GM21381 (cell line): Measurements from ENCODE around the gene LRIG1.

Source experiments
- ATAC-seq: cut with Tn5 transposase; IDR thresholded peaks from one replicate; pipeline ENCODE4 v1.9.1; 2021; ENCODE audit warnings: mild to moderate bottlenecking, moderate library complexity; ENCODE audit not compliant: unreplicated experiment

The LRIG1 gene

GRCh38 chr3:66489115-66489514 is 11.7 kb downstream of the LRIG1 start:
- ATAC-seq = no peak

- no peak for ATAC-seq
Measured at GRCh38 chr3:66488492-66488891, 12.3 kb downstream of the LRIG1 start.

GRCh38 chr3:66487465-66487864 is 13.4 kb downstream of the LRIG1 start:
- no peak for ATAC-seq

DNA sequence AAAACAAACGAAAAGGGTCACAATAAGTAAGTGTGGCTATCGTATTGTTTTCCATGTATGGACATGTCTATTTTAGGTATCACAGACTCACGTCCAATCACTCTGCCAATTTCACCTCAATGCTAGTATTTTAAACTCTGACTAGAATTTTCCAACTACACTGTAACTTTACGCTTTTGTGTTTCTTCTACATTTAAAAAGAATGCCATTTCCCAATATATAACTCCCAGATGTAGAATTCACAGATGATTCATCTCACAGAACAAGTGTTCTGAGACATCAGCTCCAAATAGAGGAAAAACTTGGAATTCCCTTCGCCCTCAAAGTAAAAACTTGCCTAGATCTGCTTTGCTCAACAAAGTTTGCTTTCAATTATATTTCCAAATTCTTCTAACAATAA is 14.2 kb downstream of the LRIG1 start:
- no peak for ATAC-seq

DNA sequence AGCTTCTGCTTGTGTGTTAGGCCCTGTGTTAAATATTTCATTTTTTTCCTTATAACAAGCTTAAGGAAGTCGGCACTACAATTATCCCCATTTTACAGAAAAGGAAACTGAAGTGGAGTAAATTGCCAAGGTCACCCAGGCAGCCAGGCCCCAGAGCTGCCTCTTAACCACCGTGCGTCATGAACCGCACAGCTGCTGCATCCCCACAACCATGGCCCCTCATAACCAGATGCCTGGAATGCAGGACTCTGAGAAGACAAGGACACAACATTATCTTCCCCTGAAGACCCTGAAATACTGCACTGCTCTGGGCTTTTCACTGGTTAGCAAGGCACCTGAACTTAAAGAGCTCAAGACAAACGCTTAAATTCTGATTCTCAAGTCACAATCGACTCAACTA is 14.6 kb downstream of the LRIG1 start:
- no peak for ATAC-seq

DNA sequence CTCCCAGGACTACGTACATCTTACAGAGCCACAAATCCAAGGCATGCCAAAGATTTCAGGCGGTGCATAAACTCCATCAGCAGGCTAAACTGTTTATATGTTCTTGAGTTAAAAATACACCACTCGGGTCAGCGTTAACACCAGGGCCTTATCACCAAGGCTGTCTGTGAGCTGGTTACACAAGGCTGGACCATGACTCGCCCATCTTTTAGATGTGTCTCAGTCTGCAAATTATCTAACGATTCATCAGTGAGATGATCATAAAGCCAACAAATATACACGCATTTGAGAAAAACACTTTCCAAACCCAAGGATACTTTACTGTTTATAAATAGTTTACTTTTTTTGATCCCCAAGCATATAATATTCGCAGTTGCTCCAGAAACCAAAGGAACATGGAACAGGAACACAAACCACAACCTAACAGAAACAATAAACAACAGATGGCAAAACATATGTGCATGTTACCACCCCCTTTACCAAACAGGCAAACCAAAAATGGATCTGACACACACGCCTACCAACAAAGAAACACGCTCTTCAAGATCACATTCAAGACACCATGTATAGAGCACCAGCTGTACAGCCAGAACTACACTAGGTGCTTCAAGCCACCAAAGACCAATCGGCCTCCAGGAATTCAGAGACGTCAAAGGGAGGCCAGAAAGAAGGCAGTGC is 15.4 kb downstream of the LRIG1 start:
- ATAC-seq = no peak

GRCh38 chr3:66484106-66484844 is 16.5 kb downstream of the LRIG1 start:
- ATAC-seq = no peak

DNA sequence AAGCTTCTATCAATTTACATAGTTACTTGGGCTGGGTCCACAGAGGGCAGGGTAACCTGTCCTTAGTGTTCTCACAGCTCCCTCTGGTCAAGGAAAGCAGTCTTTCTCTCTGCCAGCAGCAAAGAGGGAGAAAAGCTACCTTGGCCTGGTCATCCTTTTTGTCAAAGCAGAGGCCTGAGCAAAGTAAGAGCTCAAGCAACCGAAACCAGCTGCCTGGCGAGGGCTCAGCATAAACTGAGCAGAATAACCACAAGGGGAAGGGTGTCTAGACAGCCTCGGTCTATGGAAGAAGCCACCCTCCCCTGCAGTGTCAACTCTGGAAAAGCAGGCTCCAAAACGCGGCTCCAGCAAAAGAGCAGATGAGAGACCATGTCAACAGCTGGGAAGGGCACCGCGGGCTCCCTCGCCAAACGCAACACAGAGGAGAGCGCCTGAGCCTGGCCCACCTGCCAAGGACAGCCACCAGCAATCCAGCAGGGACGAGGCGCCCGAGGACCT is 17.4 kb downstream of the LRIG1 start:
- peak; percentile 45 for ATAC-seq

- ATAC-seq = no peak
Measured at GRCh38 chr3:66483006-66483405, 17.8 kb downstream of the LRIG1 start.

DNA sequence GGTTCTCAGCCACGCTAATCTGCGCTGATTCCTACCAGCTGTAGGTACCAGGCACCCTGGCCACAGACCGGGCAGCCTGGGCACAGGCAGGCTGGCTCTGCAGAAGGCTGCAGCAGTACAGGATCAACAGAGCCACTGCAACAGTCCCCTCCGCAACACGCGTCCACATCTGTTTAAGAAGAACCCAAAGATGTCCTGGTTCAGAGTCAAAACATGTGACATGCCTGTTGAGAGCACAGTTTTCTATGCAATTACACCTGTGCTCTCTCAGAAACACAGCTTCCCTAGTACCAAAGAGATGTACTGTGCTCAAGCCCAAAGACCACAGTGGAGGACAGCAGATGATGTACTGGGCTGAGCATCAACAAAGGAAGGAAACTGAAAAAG is 18.8 kb downstream of the LRIG1 start:
- no peak for ATAC-seq

DNA sequence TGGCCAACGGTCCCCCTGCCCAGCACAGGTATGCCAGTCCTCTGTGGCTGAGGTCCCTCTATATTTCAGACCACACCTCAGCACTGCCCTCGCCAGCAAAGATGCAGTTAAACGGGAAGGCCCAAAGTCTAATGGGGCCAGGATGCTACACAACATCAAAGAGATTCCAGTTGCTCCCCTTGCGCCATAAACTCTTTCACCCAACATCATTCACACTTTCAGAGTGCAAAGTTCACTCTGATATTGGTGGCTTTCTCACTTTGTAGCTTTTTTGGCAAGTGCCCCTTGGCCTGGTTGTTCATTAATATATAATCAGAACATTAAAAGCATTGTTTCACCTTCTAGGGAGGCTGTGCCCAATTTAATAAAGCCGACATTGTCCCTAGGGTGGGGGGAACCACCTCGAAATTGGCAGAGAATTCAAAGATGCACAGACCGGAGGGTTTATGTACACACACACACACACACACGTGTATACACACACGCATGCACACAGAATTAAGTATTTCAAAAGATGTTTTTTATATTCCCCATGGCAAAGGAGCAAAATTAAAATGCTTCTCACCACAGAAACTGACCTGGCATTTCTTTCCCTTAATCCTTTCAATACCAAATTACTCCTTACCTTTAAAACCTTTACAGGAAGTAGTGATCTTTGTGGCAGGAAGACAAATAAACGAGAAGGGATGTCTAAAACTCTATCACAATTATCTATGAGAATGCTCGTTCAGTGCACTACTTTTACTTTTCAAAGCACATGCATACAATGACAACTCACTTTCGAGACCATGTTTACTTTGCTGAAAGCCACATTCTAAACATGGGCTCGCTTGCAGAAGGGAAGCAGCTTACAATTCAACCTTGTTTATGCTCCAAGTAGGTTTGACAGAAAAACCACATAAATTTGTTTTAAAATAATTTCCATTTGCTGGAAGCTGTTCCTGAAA is 19.5 kb downstream of the LRIG1 start:
- no peak for ATAC-seq

GRCh38 chr3:66480666-66481065 is 20.2 kb downstream of the LRIG1 start:
- no peak for ATAC-seq

DNA sequence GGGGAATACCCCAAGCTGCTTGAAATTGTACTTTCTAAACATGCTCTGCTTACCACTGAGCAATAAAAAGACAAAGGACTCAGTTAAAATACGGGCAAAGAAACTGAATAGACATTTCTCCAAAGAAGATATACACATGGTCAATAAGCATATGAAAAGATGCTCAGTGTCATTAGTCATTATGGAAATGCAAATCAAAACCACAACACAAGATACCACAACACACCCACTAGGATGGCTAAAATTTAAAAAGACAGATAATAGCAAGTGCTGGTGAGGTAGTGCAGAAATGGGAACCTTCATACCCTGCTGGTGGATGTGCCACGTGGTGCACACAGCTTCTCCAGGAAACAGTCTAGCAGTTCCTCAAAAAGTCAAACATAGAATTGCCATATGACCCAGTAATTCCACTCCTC is 21.3 kb downstream of the LRIG1 start:
- no peak for ATAC-seq

DNA sequence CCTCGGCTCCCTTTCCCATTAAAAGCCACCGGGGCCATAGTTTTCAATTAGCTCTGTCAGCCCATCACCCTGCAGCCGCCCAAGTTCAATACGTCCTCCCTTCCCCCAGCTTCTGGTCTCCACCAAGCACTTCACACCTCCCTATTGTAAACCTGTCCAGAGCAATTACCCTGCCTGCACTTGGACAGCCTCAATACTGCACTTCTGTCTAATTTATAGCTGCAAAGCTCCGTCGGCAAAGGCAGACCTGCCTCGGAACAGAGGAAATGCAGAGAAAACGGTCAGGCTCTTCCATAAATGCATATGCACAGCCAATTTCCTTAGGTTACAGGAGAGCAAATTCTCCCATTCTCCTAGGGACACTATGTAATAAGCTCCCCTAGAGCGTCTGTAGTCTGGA is 21.9 kb downstream of the LRIG1 start:
- ATAC-seq = no peak

DNA sequence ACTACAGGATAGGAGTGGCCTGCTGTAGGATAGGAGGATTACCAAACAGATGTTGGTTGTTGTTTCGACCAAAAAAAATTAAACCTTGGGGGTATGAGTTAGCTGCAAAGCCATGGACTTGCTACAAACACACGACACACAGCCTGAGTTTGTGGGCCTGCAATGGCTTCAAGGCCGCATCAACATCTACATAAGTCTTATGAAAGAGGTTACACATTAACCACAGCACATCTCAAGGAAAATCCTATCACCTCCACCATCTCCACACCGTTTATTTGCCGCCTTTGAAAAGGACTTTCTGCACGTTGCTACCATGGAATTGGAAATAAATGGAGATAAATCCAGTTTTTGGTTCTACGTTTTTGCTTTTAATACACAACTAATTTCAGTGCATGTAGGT is 23.0 kb downstream of the LRIG1 start:
- no peak for ATAC-seq

DNA sequence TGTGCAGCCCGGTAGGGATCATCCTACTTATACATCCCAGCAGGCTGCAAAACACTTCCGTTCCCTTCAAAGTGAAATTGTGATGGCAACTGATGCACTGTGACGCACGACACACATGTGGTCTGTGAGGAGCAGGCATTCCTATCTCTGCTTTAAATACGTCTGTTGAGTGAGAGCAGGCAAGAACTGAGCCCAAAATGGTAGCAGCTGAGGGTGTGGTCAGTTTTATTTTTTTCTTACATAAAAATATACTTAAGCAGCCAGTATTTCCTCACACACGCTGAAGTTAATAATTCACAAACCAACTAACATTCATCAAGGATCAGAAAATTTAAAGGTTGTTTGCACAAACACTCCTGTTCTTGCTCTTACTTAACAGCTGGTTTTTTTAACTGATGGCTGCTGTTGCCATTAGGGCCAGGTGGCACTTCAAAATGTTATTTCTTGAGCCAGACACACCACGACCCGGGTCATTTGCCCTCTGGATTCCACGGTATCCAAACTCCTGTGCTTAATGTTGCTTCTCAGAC is 23.9 kb downstream of the LRIG1 start:
- no peak for ATAC-seq

DNA sequence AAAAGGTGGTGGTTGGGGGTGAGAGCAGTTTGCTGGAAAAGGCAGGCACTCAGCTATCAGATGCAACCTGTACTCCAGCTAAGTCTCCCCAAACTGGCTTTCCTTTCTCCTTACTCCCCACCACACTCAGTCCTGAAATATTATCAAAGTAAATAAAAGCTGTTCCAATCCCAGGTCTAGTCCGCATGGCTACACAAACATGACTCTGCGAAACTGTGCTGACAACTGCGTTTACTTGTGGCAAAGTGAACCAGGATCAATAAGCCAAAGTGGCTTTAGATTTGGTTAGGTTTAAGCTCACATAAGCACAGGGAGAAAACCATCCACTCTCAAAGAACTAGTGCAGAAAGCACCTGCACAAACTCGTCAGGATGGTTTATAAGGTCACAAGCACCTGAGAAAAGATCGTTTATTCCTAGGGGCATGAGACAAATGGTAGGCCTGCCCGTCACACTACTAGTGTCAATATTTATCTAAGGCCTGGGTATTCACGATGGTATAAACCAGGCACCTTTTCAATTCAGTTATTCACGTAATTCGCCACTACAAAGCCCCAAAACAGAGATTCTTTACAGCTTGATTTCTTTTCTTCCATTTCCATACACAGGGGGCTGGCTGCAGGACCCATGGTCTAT is 25.3 kb downstream of the LRIG1 start:
- no peak for ATAC-seq

GRCh38 chr3:66473692-66474091 is 27.1 kb downstream of the LRIG1 start:
- no peak for ATAC-seq

DNA sequence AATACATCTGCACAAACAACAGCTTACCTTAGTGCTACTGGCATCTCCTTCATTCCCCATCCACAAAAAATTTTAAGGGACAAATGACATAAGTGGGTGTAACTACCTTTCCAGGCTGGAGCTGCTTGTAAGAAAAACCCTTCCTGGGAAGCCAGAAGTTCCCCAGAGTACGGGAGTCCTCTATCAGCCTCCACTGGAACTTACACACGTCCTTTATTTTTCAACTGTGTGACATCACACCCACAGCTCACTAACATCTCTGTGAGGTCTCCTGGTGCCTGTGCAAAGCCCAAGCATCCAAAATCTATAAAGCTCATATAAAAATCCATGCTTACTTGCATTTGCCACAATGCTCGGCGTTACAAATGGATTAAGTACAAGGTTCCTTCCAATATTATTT is 27.6 kb downstream of the LRIG1 start:
- no peak for ATAC-seq

DNA sequence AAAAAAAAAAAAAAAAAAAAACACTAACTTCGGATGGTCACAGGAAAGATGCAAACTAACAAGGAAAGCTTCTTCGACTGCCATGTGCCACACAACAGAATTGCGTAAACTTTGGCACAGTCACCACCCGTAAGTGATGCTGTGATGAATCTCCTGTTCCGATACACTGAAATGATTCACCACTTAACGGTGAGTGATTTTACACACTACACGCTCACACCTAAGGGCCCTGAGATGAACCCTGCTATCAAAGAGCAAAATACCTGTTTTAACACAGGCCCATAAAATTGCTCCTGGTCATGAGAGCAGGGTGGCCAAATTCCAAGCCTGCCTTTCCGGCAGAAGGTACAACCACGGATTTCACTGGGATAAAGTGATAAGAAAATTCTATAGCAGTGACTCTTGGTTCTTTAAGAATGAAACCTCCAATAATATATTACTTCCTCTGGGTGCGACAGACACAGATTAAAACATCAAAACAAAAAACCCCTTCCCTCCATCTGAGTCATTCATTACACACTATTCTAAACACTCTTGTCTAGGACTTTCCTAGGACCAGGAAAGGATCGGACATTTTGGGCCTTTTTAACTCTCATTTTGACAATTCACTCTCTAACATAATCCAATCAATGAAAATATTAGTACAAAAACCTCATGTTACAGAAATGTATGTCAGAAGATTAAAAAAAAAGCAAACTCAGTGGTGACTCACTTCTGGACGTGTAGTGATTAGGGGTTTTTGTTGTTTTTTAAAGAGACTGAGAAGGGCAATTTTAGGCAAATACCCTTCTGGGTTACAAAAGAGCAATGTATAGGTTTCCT is 28.3 kb downstream of the LRIG1 start:
- ATAC-seq = peak; percentile 56
